Calu3 (cell line): Measurements from ENCODE around the gene KAT2B. TPM values are rescaled to one million over a fixed set of nuclear protein-coding genes. Genes with fewer than 3 reads are reported as not detected.

ENCODE experiments used
- BruUV-seq: library from RNA; stranded (reverse); fragments of 400-500 nt; replicated peaks from 2 replicates; lab custom pipeline; 2021; lab: Mats Ljungman, UMichigan
- CTCF ChIA-PET: fragments of 300-600 bp; sonication (Branson Sonifier 250); formaldehyde crosslinking; loops from one replicate; lab custom pipeline; 2022; ENCODE audit warnings: antibody characterized with exemption; lab: Charles Lee
- DNase-seq: peaks from one replicate; pipeline ENCODE4 v3.0.0; 2022
- H3K27ac Mint-ChIP-seq: one replicate; pipeline ENCODE4 v1.8.0; 2022; ENCODE audit warnings: mixed read lengths; ENCODE audit not compliant: unreplicated experiment
- H3K27me3 Mint-ChIP-seq: one replicate; pipeline ENCODE4 v1.8.0; 2022; ENCODE audit warnings: mixed read lengths; ENCODE audit not compliant: unreplicated experiment
- H3K36me3 Mint-ChIP-seq: one replicate; pipeline ENCODE4 v1.8.0; 2022; ENCODE audit warnings: mild to moderate bottlenecking, moderate library complexity, mixed read lengths; ENCODE audit not compliant: insufficient read depth, unreplicated experiment
- H3K4me1 Mint-ChIP-seq: one replicate; pipeline ENCODE4 v1.8.0; 2022; ENCODE audit warnings: mild to moderate bottlenecking, low read depth, mixed read lengths; ENCODE audit not compliant: unreplicated experiment
- H3K4me3 Mint-ChIP-seq: one replicate; pipeline ENCODE4 v1.8.0; 2022; ENCODE audit warnings: mild to moderate bottlenecking, low read depth, moderate library complexity, mixed read lengths; ENCODE audit not compliant: unreplicated experiment
- H3K9me3 Mint-ChIP-seq: one replicate; pipeline ENCODE4 v1.8.0; 2022; ENCODE audit warnings: low read depth, mixed read lengths; ENCODE audit not compliant: unreplicated experiment
- CTCF ChIP-seq: fragments of 200-600 bp; IDR thresholded peaks from one replicate; pipeline ENCODE4 v1.8.0; 2022; ENCODE audit warnings: antibody characterized with exemption; ENCODE audit not compliant: unreplicated experiment
- intact Hi-C: fragments of 100-400 bp; cut with micrococcal nuclease; formaldehyde crosslinking; loops from one replicate; pipeline ENCODE4 v1.10.0; 2022; ENCODE audit not compliant: unreplicated experiment
- total RNA-seq: library from RNA; stranded (reverse); gene quantifications from 2 replicates; pipeline ENCODE4 v1.2.3, GENCODE V29; 2022

The KAT2B gene
- total RNA-seq, 1 experiment from 2014 or later = 13.8 TPM

GRCh38 chr3:20054549-20054987, 14.3 kb downstream of the KAT2B start:
- Mint-ChIP-seq H3K4me1 (no peaks in the 10 kb centered on the region), H3K36me3 (no peaks in the 10 kb centered on the region), H3K9me3 (no peaks in the 10 kb centered on the region), H3K4me3 (no peak overlapping the region), H3K27ac (no peak overlapping the region), H3K27me3 (no peaks in the 10 kb centered on the region)
- no TSS peak for BruUV-seq
- intact Hi-C loops = no loop called here
- no peak for TF ChIP-seq CTCF
- CTCF ChIA-PET = no interaction called here
- DNase-seq = peak; percentile 83

DNA sequence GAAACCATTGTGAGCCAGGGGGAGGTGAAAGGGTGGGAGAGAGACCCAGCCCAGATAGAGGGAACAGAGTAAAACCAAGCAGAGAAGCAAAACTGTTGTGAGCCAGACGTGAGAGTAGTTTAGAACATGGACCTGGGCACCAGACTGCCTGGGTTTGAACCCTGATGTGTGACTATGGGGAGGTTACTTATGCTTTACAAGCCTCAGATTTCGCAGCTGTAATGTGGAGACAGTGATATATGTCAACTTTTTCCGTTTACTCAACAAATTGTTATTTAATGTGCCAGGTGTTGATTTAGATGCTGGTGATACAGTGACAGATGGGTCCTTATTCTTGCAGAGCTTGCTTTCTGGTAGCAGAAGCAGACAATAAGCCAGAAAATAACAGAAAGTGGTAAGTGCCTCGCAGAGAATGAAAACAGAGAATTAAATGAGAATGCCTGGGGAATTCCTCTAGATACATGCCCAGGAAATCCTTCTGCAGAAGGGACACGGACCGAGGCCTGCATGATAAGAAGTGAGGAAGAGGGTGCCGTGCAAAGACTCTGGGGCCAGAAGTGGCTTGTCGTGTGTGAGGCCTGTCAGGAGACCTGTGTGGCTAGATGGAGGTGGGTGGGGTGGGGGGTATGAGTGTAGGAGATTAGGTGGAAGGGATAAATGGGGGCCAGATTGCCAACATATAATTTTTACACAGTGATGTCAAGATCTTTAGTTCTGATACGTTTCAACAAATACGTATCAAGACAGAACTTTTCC, 15.0 kb downstream of the KAT2B start:
- Mint-ChIP-seq H3K27ac (no peak overlapping the region), H3K4me3 (no peak overlapping the region), H3K27me3 (no peaks in the 10 kb centered on the region), H3K4me1 (no peaks in the 10 kb centered on the region), H3K9me3 (no peaks in the 10 kb centered on the region), H3K36me3 (no peaks in the 10 kb centered on the region)
- no peak for DNase-seq
- BruUV-seq = no TSS peak
- CTCF ChIA-PET = no interaction called here
- TF ChIP-seq CTCF = no peak
- intact Hi-C loops = no loop called here

DNA sequence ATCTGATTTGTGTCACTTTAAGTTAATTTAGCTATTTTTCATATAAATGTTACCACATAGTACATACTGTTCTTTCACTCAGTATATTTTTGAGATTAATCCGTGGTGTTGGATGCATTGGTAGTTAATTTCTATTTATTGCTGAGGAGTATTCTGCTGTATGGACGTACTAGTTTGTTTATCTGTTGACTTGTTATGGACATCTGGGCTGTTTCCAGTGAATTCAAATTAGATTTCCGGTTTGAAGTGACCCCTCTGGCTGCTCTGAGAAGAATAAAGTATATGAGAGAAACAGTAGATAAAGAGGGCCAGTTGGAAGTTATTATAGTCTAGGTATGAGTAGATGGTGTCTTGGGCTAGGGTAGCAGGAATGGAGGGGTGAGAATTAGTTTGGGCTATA, 15.6 kb downstream of the KAT2B start:
- no peaks in the 10 kb centered on the region for H3K36me3 Mint-ChIP-seq
- CTCF ChIA-PET = no interaction called here
- H3K4me1 Mint-ChIP-seq = peaks cover 2% of the 10 kb centered on the region
- intact Hi-C loops = no loop called here
- no peak for TF ChIP-seq CTCF
- H3K9me3 Mint-ChIP-seq = no peaks in the 10 kb centered on the region
- no peak overlapping the region for H3K27ac Mint-ChIP-seq
- BruUV-seq = no TSS peak
- no peaks in the 10 kb centered on the region for H3K27me3 Mint-ChIP-seq
- no peak overlapping the region for H3K4me3 Mint-ChIP-seq
- DNase-seq = no peak

GRCh38 chr3:20056725-20057611, 16.7 kb downstream of the KAT2B start:
- CTCF ChIA-PET = no interaction called here
- H3K4me1 Mint-ChIP-seq = peaks cover 8% of the 10 kb centered on the region
- no peaks in the 10 kb centered on the region for H3K9me3 Mint-ChIP-seq
- H3K4me3 Mint-ChIP-seq = no peak overlapping the region
- BruUV-seq = no TSS peak
- H3K27me3 Mint-ChIP-seq = no peaks in the 10 kb centered on the region
- H3K36me3 Mint-ChIP-seq = no peaks in the 10 kb centered on the region
- intact Hi-C loops = no loop called here
- no peak overlapping the region for H3K27ac Mint-ChIP-seq
- TF ChIP-seq CTCF = no peak
- no peak for DNase-seq
